Body of pancreas (tissue), 4 donors: Measurements from ENCODE around the gene KIRREL3. TPM values are rescaled to one million over a fixed set of nuclear protein-coding genes. Genes with fewer than 3 reads are reported as not detected.

Experiments used
- ATAC-seq: fragments of 150-250 bp; one replicate; pipeline ENCODE4 v1.9.1; 2016
- DNase-seq, 4 donors: peaks; one replicate each; pipeline ENCODE4 v3.0.0-alpha.2; 2019
- H3K27ac ChIP-seq, 4 donors: fragments of 200-600 bp; sonication (generic); 1 replicate in 3 of 4; 2 replicates in 1 of 4; pipeline versions ENCODE4 v1.5.1 to v1.6.1; 2016 to 2019; ENCODE audit warnings: mild to moderate bottlenecking in 1 of 4, mixed read lengths in 1 of 4, moderate library complexity in 1 of 4
- H3K27me3 ChIP-seq, 2 donors: fragments of 200-600 bp; sonication (generic); one replicate each; pipeline ENCODE4 v1.6.0; 2016; ENCODE audit warnings: mild to moderate bottlenecking in 1 of 2
- H3K36me3 ChIP-seq, 2 donors: fragments of 200-600 bp; sonication (generic); replicated peaks in 1 of 2; 2 replicates each; pipeline ENCODE4 v1.5.1; 2016; ENCODE audit warnings: low read depth in 2 of 2; ENCODE audit not compliant: insufficient read depth in 1 of 2
- H3K4me1 ChIP-seq: fragments of 200-600 bp; sonication (generic); one replicate; pipeline ENCODE4 v1.6.0; 2016
- H3K4me3 ChIP-seq, 2 donors: fragments of 200-600 bp; sonication (generic); 1 replicate in 1 of 2; 2 replicates in 1 of 2; pipeline ENCODE4 v1.5.1; 2016 to 2019
- H3K9me3 ChIP-seq, 3 donors: fragments of 200-600 bp; sonication (generic); 1 replicate in 2 of 3; 2 replicates in 1 of 3; pipeline ENCODE4 v1.5.1; 2016
- CTCF ChIP-seq, 7 experiments: fragments of 450-650 bp in 4 of 7; fragments of 200-600 bp in 3 of 7; sonication (generic) in 3 of 7; IDR thresholded peaks; one replicate each; pipeline ENCODE4 v1.5.1; 2016 to 2019; ENCODE audit warnings: antibody characterized with exemption in 7 of 7
- POLR2A ChIP-seq, 3 donors: fragments of 450-650 bp; IDR thresholded peaks; one replicate each; pipeline ENCODE4 v1.6.1; 2016; ENCODE audit warnings: antibody characterized with exemption in 3 of 3, mild to moderate bottlenecking in 2 of 3
- WGBS, 2 donors: methylation state at CpG; one replicate each; pipeline ENCODE4 v1.1.5; 2017; 5-methylcytosine and 5-hydroxymethylcytosine counted together
- intact Hi-C: fragments of 100-400 bp; cut with DNase I; formaldehyde crosslinking; loops from one replicate; pipeline ENCODE4 v1.15.1; 2023
- total RNA-seq, 2 donors: library from RNA; depleted of rRNA; stranded (reverse); fragments of >200 nt; gene quantifications; one replicate each; pipeline ENCODE4 v1.1.0, GENCODE V29; 2016

KIRREL3 gene
- total RNA-seq, 2 donors from 2014 or later = 0.26 TPM; not detected in 1

GRCh38 chr11:126599217-126599897 lies 401.2 kb downstream of the KIRREL3 start:
- no peak for ATAC-seq
- WGBS, 2 donors = 83 to 84% methylated on average over 7 of the region's 7 CpGs
- TF ChIP-seq CTCF (IDR thresholded peaks at IDR 0.05) = no peak
- no peak for TF ChIP-seq POLR2A (IDR thresholded peaks at IDR 0.05)
- H3K9me3 ChIP-seq = no peaks in the 10 kb centered on the region
- intact Hi-C loops = no loop called here
- DNase-seq = no peak
- H3K36me3 ChIP-seq = no peaks in the 10 kb centered on the region
- no peaks in the 10 kb centered on the region for H3K4me1 ChIP-seq
- no peaks in the 10 kb centered on the region for H3K27me3 ChIP-seq
- no peak overlapping the region for H3K4me3 ChIP-seq
- H3K27ac ChIP-seq = no peak overlapping the region

- no peak overlapping the region for H3K27ac ChIP-seq
- 68 to 76% methylated on average over 5 of the region's 5 CpGs for WGBS, 2 donors
- H3K4me1 ChIP-seq = no peaks in the 10 kb centered on the region
- ATAC-seq (no peak), DNase-seq (no peak)
- H3K36me3 ChIP-seq = no peaks in the 10 kb centered on the region
- no peak for TF ChIP-seq CTCF (IDR thresholded peaks at IDR 0.05)
- TF ChIP-seq POLR2A (IDR thresholded peaks at IDR 0.05) = no peak
- no peak overlapping the region for H3K4me3 ChIP-seq
- H3K27me3 ChIP-seq = no peaks in the 10 kb centered on the region
- intact Hi-C loops = no loop called here
- H3K9me3 ChIP-seq = no peaks in the 10 kb centered on the region
Measured at GRCh38 chr11:126598344-126599216, 402.0 kb downstream of the KIRREL3 start.

DNA sequence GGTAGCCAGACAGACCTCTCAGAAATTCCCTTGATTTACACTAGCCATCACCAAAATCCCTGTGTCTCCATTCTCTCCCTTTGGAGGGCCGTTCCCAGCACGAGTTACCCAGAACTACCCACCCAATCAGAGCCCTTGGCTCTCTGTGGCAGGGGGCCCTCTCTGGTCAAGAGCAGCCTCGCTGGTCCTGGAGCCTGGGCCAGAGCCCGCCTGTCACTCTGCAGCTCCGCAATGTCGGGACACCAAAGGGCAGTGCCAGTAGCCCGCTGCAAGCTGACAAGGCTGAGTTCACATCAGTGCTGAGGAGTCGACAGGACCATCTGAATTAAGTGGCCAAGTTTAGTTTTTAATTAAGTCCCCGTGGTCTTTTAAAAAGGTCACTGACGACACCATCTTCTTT lies 403.5 kb downstream of the KIRREL3 start:
- Histone ChIP-seq H3K27ac (no peak overlapping the region), H3K4me3 (no peak overlapping the region), H3K36me3 (no peaks in the 10 kb centered on the region), H3K9me3 (no peaks in the 10 kb centered on the region), H3K4me1 (no peaks in the 10 kb centered on the region), H3K27me3 (no peaks in the 10 kb centered on the region)
- TF ChIP-seq POLR2A (IDR thresholded peaks at IDR 0.05) = no peak
- no peak for TF ChIP-seq CTCF (IDR thresholded peaks at IDR 0.05)
- intact Hi-C loops = no loop called here
- no peak for DNase-seq
- 72 to 74% methylated on average over 10 of the region's 10 CpGs for WGBS, 2 donors
- ATAC-seq = no peak

GRCh38 chr11:126596474-126596873 lies 404.1 kb downstream of the KIRREL3 start:
- no peaks in the 10 kb centered on the region for H3K4me1 ChIP-seq
- intact Hi-C loops = no loop called here
- DNase-seq (no peak), ATAC-seq (no peak)
- H3K27me3 ChIP-seq = no peaks in the 10 kb centered on the region
- TF ChIP-seq CTCF (IDR thresholded peaks at IDR 0.05) = no peak
- no peak for TF ChIP-seq POLR2A (IDR thresholded peaks at IDR 0.05)
- no peaks in the 10 kb centered on the region for H3K36me3 ChIP-seq
- 73 to 91% methylated on average over 3 of the region's 3 CpGs for WGBS, 2 donors
- no peak overlapping the region for H3K27ac ChIP-seq
- H3K9me3 ChIP-seq = no peaks in the 10 kb centered on the region
- H3K4me3 ChIP-seq = no peak overlapping the region
